ENCODE measurements around the gene ZFYVE28.
"Not testable (repeated sequence)": the region's sequence is repeated elsewhere in the genome, so short reads cannot be mapped to it uniquely, and the experiment has no call there.

Gene ZFYVE28

GRCh38 chr4:2436761-2437474, 18.5 kb upstream of the ZFYVE28 start:
- H3K4me2 ChIP-seq: no peak overlapping the region
- H3K9me3 ChIP-seq: no peaks in the 10 kb centered on the region
- H3K27ac ChIP-seq: no peak overlapping the region
- no peak overlapping the region; the same call in 1 of the 2 replicates for H3K9ac ChIP-seq
- no peaks in the 10 kb centered on the region for H3K27me3 ChIP-seq
- H4K20me1 ChIP-seq: no peaks in the 10 kb centered on the region
- no peak overlapping the region for H3K4me3 ChIP-seq
- no peak for TF ChIP-seq Cebpa-rat (IDR thresholded peaks at IDR 0.05)
- peaks cover 12% of the 10 kb centered on the region for H3K4me1 ChIP-seq
- no peaks in the 10 kb centered on the region for H3K36me3 ChIP-seq

GRCh38 chr4:2436301-2436700, 17.9 kb upstream of the ZFYVE28 start:
- no peaks in the 10 kb centered on the region for H3K27me3 ChIP-seq
- H3K9ac ChIP-seq: no peak overlapping the region
- H3K4me3 ChIP-seq: no peak overlapping the region
- no peak overlapping the region for H3K27ac ChIP-seq
- H3K36me3 ChIP-seq: no peaks in the 10 kb centered on the region
- H3K4me2 ChIP-seq: no peak overlapping the region
- TF ChIP-seq Cebpa-rat (IDR thresholded peaks at IDR 0.05): no peak
- no peaks in the 10 kb centered on the region for H4K20me1 ChIP-seq
- peaks cover 6% of the 10 kb centered on the region; the same call in 1 of the 2 replicates for H3K4me1 ChIP-seq
- H3K9me3 ChIP-seq: no peaks in the 10 kb centered on the region

- Histone ChIP-seq H3K4me1 (peaks cover 6% of the 10 kb centered on the region; the same call in 1 of the 2 replicates), H3K9me3 (no peaks in the 10 kb centered on the region), H3K4me2 (0 out of 2 replicates have a peak overlapping the region, but pooled peaks have one; percentile 5), H3K9ac (no peak overlapping the region), H4K20me1 (no peaks in the 10 kb centered on the region), H3K4me3 (no peak overlapping the region), H3K36me3 (no peaks in the 10 kb centered on the region), H3K27me3 (no peaks in the 10 kb centered on the region), H3K27ac (no peak overlapping the region)
- no peak for TF ChIP-seq Cebpa-rat (IDR thresholded peaks at IDR 0.05)
Observed at GRCh38 chr4:2434420-2434819, 16.0 kb upstream of the ZFYVE28 start.

- H3K27me3 ChIP-seq: no peaks in the 10 kb centered on the region
- H3K4me1 ChIP-seq: peaks cover 6% of the 10 kb centered on the region; the same call in 1 of the 2 replicates
- no peaks in the 10 kb centered on the region for H3K9me3 ChIP-seq
- H4K20me1 ChIP-seq: no peaks in the 10 kb centered on the region
- no peak overlapping the region for H3K4me3 ChIP-seq
- H3K36me3 ChIP-seq: no peaks in the 10 kb centered on the region
- no peak overlapping the region for H3K9ac ChIP-seq
- H3K4me2 ChIP-seq: no peak overlapping the region
- H3K27ac ChIP-seq: no peak overlapping the region
- TF ChIP-seq Cebpa-rat (IDR thresholded peaks at IDR 0.05): no peak
Observed at GRCh38 chr4:2433609-2434350, 15.3 kb upstream of the ZFYVE28 start.

GRCh38 chr4:2432991-2433530, 14.6 kb upstream of the ZFYVE28 start:
- no peaks in the 10 kb centered on the region for H3K27me3 ChIP-seq
- peaks cover 12% of the 10 kb centered on the region for H3K4me1 ChIP-seq
- H3K4me2 ChIP-seq: no peak overlapping the region
- no peak overlapping the region for H3K9ac ChIP-seq
- no peak overlapping the region for H3K27ac ChIP-seq
- 0 out of 2 replicates have a peak, but pooled peaks cover 1% of the 10 kb centered on the region for H4K20me1 ChIP-seq
- H3K4me3 ChIP-seq: no peak overlapping the region
- H3K36me3 ChIP-seq: no peaks in the 10 kb centered on the region
- H3K9me3 ChIP-seq: no peaks in the 10 kb centered on the region
- no peak for TF ChIP-seq Cebpa-rat (IDR thresholded peaks at IDR 0.05)

GRCh38 chr4:2432004-2432403, 13.6 kb upstream of the ZFYVE28 start:
- Histone ChIP-seq H3K9ac (no peak overlapping the region), H3K27ac (no peak overlapping the region), H3K9me3 (no peaks in the 10 kb centered on the region), H4K20me1 (0 out of 2 replicates have a peak, but pooled peaks cover 10% of the 10 kb centered on the region), H3K27me3 (no peaks in the 10 kb centered on the region), H3K4me1 (peaks cover 21% of the 10 kb centered on the region), H3K4me3 (no peak overlapping the region), H3K4me2 (no peak overlapping the region), H3K36me3 (no peaks in the 10 kb centered on the region)
- TF ChIP-seq Cebpa-rat (IDR thresholded peaks at IDR 0.05): no peak

- H3K4me3 ChIP-seq, H3K4me2 ChIP-seq, H3K9me3 ChIP-seq, H3K27ac ChIP-seq, H3K36me3 ChIP-seq, H3K9ac ChIP-seq, H3K27me3 ChIP-seq, H4K20me1 ChIP-seq: not testable (repeated sequence)
- peaks cover 28% of the 10 kb centered on the region for H3K4me1 ChIP-seq
- TF ChIP-seq Cebpa-rat (IDR thresholded peaks at IDR 0.05): peak; percentile 96
Observed at GRCh38 chr4:2429945-2430757, 11.7 kb upstream of the ZFYVE28 start.

GRCh38 chr4:2428496-2429213, 10.2 kb upstream of the ZFYVE28 start:
- peak overlapping the region; percentile 78 for H3K4me2 ChIP-seq
- no peak for TF ChIP-seq Cebpa-rat (IDR thresholded peaks at IDR 0.05)
- no peaks in the 10 kb centered on the region for H3K27me3 ChIP-seq

More at GRCh38 chr4:2428496-2429213, 10.2 kb upstream of the ZFYVE28 start:
- Histone ChIP-seq H3K36me3 (no peaks in the 10 kb centered on the region), H4K20me1 (0 out of 2 replicates have a peak, but pooled peaks cover 10% of the 10 kb centered on the region), H3K9me3 (no peaks in the 10 kb centered on the region), H3K4me3 (no peak overlapping the region), H3K9ac (no peak overlapping the region), H3K27ac (no peak overlapping the region), H3K4me1 (peaks cover 22% of the 10 kb centered on the region)

All from BLaER1 (cell line).